WTC11 (cell line): ENCODE data around the gene UBE2F. TPM values are rescaled to one million over a fixed set of nuclear protein-coding genes. Genes with fewer than 3 reads are reported as not detected.
A peak's percentile ranks its signal among the peaks of the same experiment; 100 is the strongest.

ENCODE experiments used
- ATAC-seq: fragments of 200-7000 bp; cut with Tn5 transposase; 2 replicates; pipeline ENCODE4 v1.10.0; 2021; ENCODE audit warnings: mild to moderate bottlenecking, moderate library complexity
- CTCF ChIA-PET: fragments of 300-600 bp; sonication (Branson Sonifier 250); formaldehyde crosslinking; loops from one replicate; lab custom pipeline; 2021; ENCODE audit warnings: antibody characterized with exemption; lab: Charles Lee
- POLR2A ChIA-PET: fragments of 350-600 bp; sonication (Branson Sonifier 250); formaldehyde crosslinking; loops from one replicate; lab custom pipeline; 2021; ENCODE audit warnings: antibody characterized with exemption; lab: Charles Lee
- DNase-seq: peaks from one replicate; pipeline ENCODE4 v3.0.0; 2021; ENCODE audit warnings: low spot score
- H3K27ac Mint-ChIP-seq: 2 replicates; pipeline ENCODE4 v1.8.0; 2021; ENCODE audit warnings: mixed read lengths
- H3K27me3 Mint-ChIP-seq: 2 replicates; pipeline ENCODE4 v1.8.0; 2021; ENCODE audit warnings: low read depth, mild to moderate bottlenecking, moderate library complexity, mixed read lengths
- H3K36me3 Mint-ChIP-seq: 2 replicates; pipeline ENCODE4 v1.8.0; 2021; ENCODE audit warnings: mixed read lengths
- H3K4me1 Mint-ChIP-seq: 2 replicates; pipeline ENCODE4 v1.8.0; 2022; ENCODE audit warnings: mixed read lengths
- H3K4me3 Mint-ChIP-seq: 2 replicates; pipeline ENCODE4 v1.8.0; 2021; ENCODE audit warnings: mild to moderate bottlenecking, moderate library complexity, mixed read lengths
- H3K9me3 Mint-ChIP-seq: 2 replicates; pipeline ENCODE4 v1.8.0; 2021; ENCODE audit warnings: mixed read lengths
- ATF3 ChIP-seq: sonication (generic); formaldehyde crosslinking; conservative IDR thresholded peaks from 2 replicates; pipeline ENCODE4 v1.8.1; 2022; ENCODE audit warnings: mild to moderate bottlenecking, missing genetic modification reagents
- CBFB ChIP-seq: sonication (generic); formaldehyde crosslinking; IDR thresholded peaks from 2 replicates; pipeline ENCODE4 v1.8.1; 2022; ENCODE audit warnings: mild to moderate bottlenecking, low read depth, missing genetic modification reagents
- EMX1 ChIP-seq: fragments of 250-450 bp; sonication (Bioruptor Pico); IDR thresholded peaks from 2 replicates; pipeline ENCODE4 v1.8.0; 2021; ENCODE audit warnings: mild to moderate bottlenecking
- ETV6 ChIP-seq: sonication (generic); formaldehyde crosslinking; IDR thresholded peaks from 2 replicates; pipeline ENCODE4 v1.8.1; 2022; ENCODE audit warnings: mild to moderate bottlenecking, missing genetic modification reagents
- HMGA2 ChIP-seq: fragments of 250-450 bp; sonication (Bioruptor Pico); IDR thresholded peaks from 2 replicates; pipeline ENCODE4 v1.4.0; 2021; ENCODE audit warnings: mild to moderate bottlenecking, moderate library complexity
- HMGXB4 ChIP-seq: sonication (generic); formaldehyde crosslinking; IDR thresholded peaks from 2 replicates; pipeline ENCODE4 v1.8.1; 2023; ENCODE audit warnings: mild to moderate bottlenecking, moderate library complexity, missing genetic modification reagents
- IRF1 ChIP-seq: sonication (generic); formaldehyde crosslinking; IDR thresholded peaks from 2 replicates; pipeline ENCODE4 v1.8.0; 2023; ENCODE audit warnings: missing genetic modification reagents
- IRF2 ChIP-seq: sonication (generic); formaldehyde crosslinking; IDR thresholded peaks from 2 replicates; pipeline ENCODE4 v1.8.0; 2022; ENCODE audit warnings: low read depth, missing genetic modification reagents, borderline replicate concordance
- MAX ChIP-seq: sonication (generic); formaldehyde crosslinking; IDR thresholded peaks from 2 replicates; pipeline ENCODE4 v1.8.0; 2022; ENCODE audit warnings: mild to moderate bottlenecking, missing genetic modification reagents
- NR2C2 ChIP-seq: sonication (generic); formaldehyde crosslinking; IDR thresholded peaks from 2 replicates; pipeline ENCODE4 v1.8.0; 2022; ENCODE audit warnings: mild to moderate bottlenecking, missing genetic modification reagents
- SMAD3 ChIP-seq: sonication (generic); formaldehyde crosslinking; IDR thresholded peaks from 2 replicates; pipeline ENCODE4 v1.8.0; 2022; ENCODE audit warnings: missing genetic modification reagents, mild to moderate bottlenecking, borderline replicate concordance
- SMAD4 ChIP-seq: sonication (generic); formaldehyde crosslinking; IDR thresholded peaks from 2 replicates; pipeline ENCODE4 v1.8.0; 2022; ENCODE audit warnings: mild to moderate bottlenecking, missing genetic modification reagents
- TCF7 ChIP-seq: sonication (generic); formaldehyde crosslinking; IDR thresholded peaks from 2 replicates; pipeline ENCODE4 v1.8.0; 2022; ENCODE audit warnings: mild to moderate bottlenecking, low read depth, missing genetic modification reagents, moderate library complexity
- TEAD4 ChIP-seq: sonication (generic); formaldehyde crosslinking; IDR thresholded peaks from 2 replicates; pipeline ENCODE4 v1.8.0; 2022; ENCODE audit warnings: mild to moderate bottlenecking, missing genetic modification reagents
- ZBTB43 ChIP-seq: sonication (generic); formaldehyde crosslinking; IDR thresholded peaks from 2 replicates; pipeline ENCODE4 v1.8.1; 2023; ENCODE audit warnings: mild to moderate bottlenecking, missing genetic modification reagents
- ZNF396 ChIP-seq: fragments of 250-450 bp; sonication (Bioruptor Pico); IDR thresholded peaks from 2 replicates; pipeline ENCODE4 v1.8.0; 2021; ENCODE audit warnings: mild to moderate bottlenecking, moderate library complexity, borderline replicate concordance
- ZNF423 ChIP-seq: fragments of 250-450 bp; sonication (Bioruptor Pico); IDR thresholded peaks from 2 replicates; pipeline ENCODE4 v2.1.2; 2022; ENCODE audit warnings: mild to moderate bottlenecking, moderate library complexity
- ZNF512 ChIP-seq: sonication (generic); formaldehyde crosslinking; IDR thresholded peaks from 2 replicates; pipeline ENCODE4 v1.8.1; 2022; ENCODE audit warnings: missing genetic modification reagents, borderline replicate concordance
- ZNF671 ChIP-seq: fragments of 250-450 bp; sonication (Bioruptor Pico); IDR thresholded peaks from 2 replicates; pipeline ENCODE4 v1.8.0; 2021; ENCODE audit warnings: mild to moderate bottlenecking
- total RNA-seq: library from RNA; stranded (reverse); gene quantifications from 3 replicates; pipeline ENCODE4 v1.2.3, GENCODE V29; 2021
- TF ChIP-seq, protein P1 (sequence below): fragments of 250-450 bp; sonication (Bioruptor Pico); IDR thresholded peaks from 2 replicates; pipeline ENCODE4 v1.8.0; 2021; ENCODE audit warnings: mild to moderate bottlenecking
- TF ChIP-seq, protein P2 (sequence below): fragments of 250-450 bp; sonication (Bioruptor Pico); IDR thresholded peaks from 2 replicates; pipeline ENCODE4 v1.9.0; 2021; ENCODE audit warnings: mild to moderate bottlenecking

The UBE2F gene
- total RNA-seq, 1 experiment from 2014 or later = 49.5 TPM

DNA sequence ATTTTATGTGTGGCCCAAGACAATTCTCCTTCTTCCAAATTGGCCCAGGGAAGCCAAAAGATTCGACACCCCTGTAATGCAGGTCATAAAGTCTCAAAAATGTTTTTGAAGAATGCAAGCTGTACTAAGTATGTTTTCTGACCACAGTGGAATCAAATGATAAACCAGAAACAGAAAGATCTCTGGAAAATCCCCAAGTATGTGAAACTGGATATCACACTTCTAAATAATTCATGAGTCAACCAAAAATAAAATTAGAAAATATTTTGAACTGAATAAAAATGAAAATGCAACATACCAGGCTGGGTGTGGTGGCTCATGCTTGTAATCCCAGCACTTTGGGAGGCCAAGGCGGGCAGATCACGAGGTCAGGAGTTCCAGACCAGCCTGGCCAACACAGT is 34.1 kb upstream of the UBE2F start (continued):
- TF ChIP-seq, protein P1, sequence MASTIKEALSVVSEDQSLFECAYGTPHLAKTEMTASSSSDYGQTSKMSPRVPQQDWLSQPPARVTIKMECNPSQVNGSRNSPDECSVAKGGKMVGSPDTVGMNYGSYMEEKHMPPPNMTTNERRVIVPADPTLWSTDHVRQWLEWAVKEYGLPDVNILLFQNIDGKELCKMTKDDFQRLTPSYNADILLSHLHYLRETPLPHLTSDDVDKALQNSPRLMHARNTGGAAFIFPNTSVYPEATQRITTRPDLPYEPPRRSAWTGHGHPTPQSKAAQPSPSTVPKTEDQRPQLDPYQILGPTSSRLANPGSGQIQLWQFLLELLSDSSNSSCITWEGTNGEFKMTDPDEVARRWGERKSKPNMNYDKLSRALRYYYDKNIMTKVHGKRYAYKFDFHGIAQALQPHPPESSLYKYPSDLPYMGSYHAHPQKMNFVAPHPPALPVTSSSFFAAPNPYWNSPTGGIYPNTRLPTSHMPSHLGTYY = no peak

DNA sequence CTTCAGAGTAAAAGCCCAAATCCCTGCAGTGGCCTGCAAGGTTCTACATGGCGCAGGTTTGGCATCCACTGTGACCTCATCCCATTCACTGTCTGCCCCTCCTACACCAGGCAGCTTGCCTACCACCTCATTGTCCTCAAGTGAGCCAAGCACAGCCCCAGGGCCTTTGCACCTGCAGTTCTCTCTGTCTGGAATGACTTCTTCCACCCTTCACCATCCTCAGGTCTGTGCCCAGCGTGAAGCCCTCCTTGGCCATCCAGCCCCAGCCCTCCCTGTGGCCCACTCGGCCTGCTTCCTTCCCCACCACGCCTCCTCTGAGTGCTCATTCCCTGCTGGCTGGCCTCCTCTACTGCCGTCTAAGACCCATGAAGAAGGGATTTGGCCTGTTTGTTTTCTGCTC is 32.6 kb upstream of the UBE2F start:
- DNase-seq = no peak
- CTCF ChIA-PET = interaction anchor here (0.7 to 1.2 kb wide), 2 partner anchors 11 to 22 kb away, joined by 4 to 6 read pairs; no protein-coding TSS in a partner anchor
- Mint-ChIP-seq H3K27me3 (no peaks in the 10 kb centered on the region; the same call in none of the 2 replicates), H3K36me3 (peaks cover 10% of the 10 kb centered on the region), H3K4me1 (peaks cover 6% of the 10 kb centered on the region), H3K9me3 (peaks cover 14% of the 10 kb centered on the region), H3K4me3 (no peak overlapping the region), H3K27ac (no peak overlapping the region)
- ATAC-seq = no peak
- TF ChIP-seq NR2C2 (CRISPR knock-in tag) (no peak), ATF3 (CRISPR knock-in tag) (no peak), HMGA2 (no peak)
- POLR2A ChIA-PET = no interaction called here

GRCh38 chr2:237935740-237936452 is 30.9 kb upstream of the UBE2F start:
- no peak for ATAC-seq
- peaks cover 5% of the 10 kb centered on the region for H3K9me3 Mint-ChIP-seq
- no peak overlapping the region for H3K4me3 Mint-ChIP-seq
- no peak for TF ChIP-seq ZNF512 (CRISPR knock-in tag)
- no peak for TF ChIP-seq HMGXB4
- no peak for TF ChIP-seq ZBTB43 (CRISPR knock-in tag)
- no peak for TF ChIP-seq EMX1 (CRISPR knock-in tag)
- TF ChIP-seq TCF7 (CRISPR knock-in tag) = no peak
- TF ChIP-seq CBFB = no peak
- TF ChIP-seq, all 79 proteins: peak for 0
- Mint-ChIP-seq H3K36me3 (no peaks in the 10 kb centered on the region), H3K4me1 (peaks cover 20% of the 10 kb centered on the region), H3K27ac (no peak overlapping the region), H3K27me3 (no peaks in the 10 kb centered on the region)
- CTCF ChIA-PET = interaction anchor here (1.7 kb wide), 1 partner anchor 13 kb away, joined by 12 read pairs; no protein-coding TSS in a partner anchor
- no peak for DNase-seq
- POLR2A ChIA-PET = interaction anchor here (0.6 kb wide), 1 partner anchor 217 kb away, joined by 3 read pairs; no protein-coding TSS in a partner anchor

- Mint-ChIP-seq H3K4me1 (peaks cover 20% of the 10 kb centered on the region), H3K36me3 (peaks cover 4% of the 10 kb centered on the region), H3K27ac (peak overlapping the region; percentile 41), H3K27me3 (peaks cover under 1% of the 10 kb centered on the region; the same call in 1 of the 2 replicates), H3K9me3 (peaks cover 10% of the 10 kb centered on the region), H3K4me3 (no peak overlapping the region)
- CTCF ChIA-PET = interaction anchor here (1.0 to 1.1 kb wide), 2 partner anchors 16 to 91 kb away, joined by 3 to 6 read pairs; no protein-coding TSS in a partner anchor
- no peak for DNase-seq
- POLR2A ChIA-PET = no interaction called here
- ATAC-seq = no peak
- no peak for TF ChIP-seq ETV6 (CRISPR knock-in tag)
- no peak for TF ChIP-seq SMAD3 (CRISPR knock-in tag)
- TF ChIP-seq TEAD4 (CRISPR knock-in tag) = no peak
- TF ChIP-seq SMAD4 (CRISPR knock-in tag) = no peak
- no peak for TF ChIP-seq TCF7 (CRISPR knock-in tag)
- TF ChIP-seq MAX (CRISPR knock-in tag) = no peak
- TF ChIP-seq, protein P2, sequence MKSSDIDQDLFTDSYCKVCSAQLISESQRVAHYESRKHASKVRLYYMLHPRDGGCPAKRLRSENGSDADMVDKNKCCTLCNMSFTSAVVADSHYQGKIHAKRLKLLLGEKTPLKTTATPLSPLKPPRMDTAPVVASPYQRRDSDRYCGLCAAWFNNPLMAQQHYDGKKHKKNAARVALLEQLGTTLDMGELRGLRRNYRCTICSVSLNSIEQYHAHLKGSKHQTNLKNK (CRISPR knock-in tag) = no peak
- no peak for TF ChIP-seq ZNF396 (CRISPR knock-in tag)
- no peak for TF ChIP-seq ZNF671 (CRISPR knock-in tag)
- TF ChIP-seq IRF1 (CRISPR knock-in tag) = no peak
- TF ChIP-seq IRF2 (CRISPR knock-in tag) = no peak
- no peak for TF ChIP-seq ZNF423 (CRISPR knock-in tag)
Measured at GRCh38 chr2:237939251-237939650, 27.6 kb upstream of the UBE2F start.
